Ovary (tissue), 3 donors: ENCODE data around the gene HECTD4.

Source experiments
- CTCF ChIP-seq, 3 donors: fragments of 450-650 bp in 2 of 3; fragments of 200-600 bp in 1 of 3; IDR thresholded peaks; one replicate each; pipeline versions ENCODE4 v1.5.1 to v1.8.0; 2016 to 2022; ENCODE audit warnings: antibody characterized with exemption in 3 of 3, mild to moderate bottlenecking in 1 of 3
- EP300 ChIP-seq: sonication (generic); formaldehyde crosslinking; IDR thresholded peaks from one replicate; pipeline ENCODE4 v1.6.1; 2017; ENCODE audit warnings: antibody characterized with exemption
- POLR2A ChIP-seq: fragments of 450-650 bp; IDR thresholded peaks from one replicate; pipeline ENCODE4 v1.6.1; 2017; ENCODE audit warnings: antibody characterized with exemption, mild to moderate bottlenecking, moderate library complexity
- donor health status: DM: no; HTN: no; CAD: no.

- no peak for TF ChIP-seq CTCF (IDR thresholded peaks at IDR 0.05)
- no peak for TF ChIP-seq POLR2A
- TF ChIP-seq EP300, result no peak
Observed at GRCh38 chr12:112214064-112214463, 168.2 kb downstream of the HECTD4 start.
